DMS114 treated with DMSO at 0.1 percent for 48 hours (cell line): ENCODE data around the gene GRB10.

Experiments used
- DNase-seq: peaks from one replicate; lab custom pipeline; 2025; ENCODE audit not compliant: unreplicated experiment; lab: John Stamatoyannopoulos, UW

The GRB10 gene

DNA sequence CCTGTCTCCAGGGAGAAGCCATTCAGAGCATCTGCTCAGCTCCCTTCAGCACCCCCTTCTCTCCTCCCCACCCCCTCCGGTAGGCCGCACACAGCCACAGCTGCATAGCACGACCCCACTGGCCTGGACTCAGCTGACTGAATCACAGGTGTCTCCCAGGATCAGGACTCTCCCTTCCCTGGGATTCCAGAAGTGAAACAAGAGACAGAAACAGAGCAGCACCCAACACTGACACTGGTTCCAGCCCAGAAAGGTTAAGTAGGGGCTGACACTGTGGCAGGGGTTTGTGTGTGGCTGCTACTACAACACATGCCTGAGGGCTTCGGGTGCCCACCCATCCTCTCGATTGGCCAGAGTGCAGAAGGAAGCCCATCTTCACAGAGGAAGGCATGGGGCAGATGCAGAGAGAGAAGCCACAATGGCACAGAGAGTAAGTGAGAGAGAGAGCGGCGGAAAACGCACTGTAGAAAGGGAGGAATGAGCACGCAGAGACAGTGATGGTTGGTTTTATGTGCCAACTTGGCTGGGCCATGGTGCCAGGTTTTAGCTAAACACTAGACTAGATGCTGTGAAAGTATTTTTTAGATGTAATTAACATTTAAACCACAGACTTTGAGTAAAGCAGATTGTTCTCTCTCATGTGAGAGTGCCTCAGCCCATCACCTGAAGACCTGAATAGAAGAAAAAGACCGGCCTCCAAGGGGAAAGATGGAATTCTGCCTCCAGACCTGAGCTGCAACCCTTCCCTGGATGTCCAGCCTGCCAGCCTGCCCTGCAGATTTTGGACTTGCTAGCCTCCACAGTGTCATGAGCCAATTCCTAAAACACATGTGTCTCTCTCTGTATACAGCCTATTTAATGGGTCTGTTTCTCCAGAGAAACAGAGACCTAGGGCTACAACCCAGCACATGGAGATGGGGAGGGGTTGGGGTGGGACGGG is 107.5 kb downstream of the GRB10 start:
- no peak for DNase-seq

DNA sequence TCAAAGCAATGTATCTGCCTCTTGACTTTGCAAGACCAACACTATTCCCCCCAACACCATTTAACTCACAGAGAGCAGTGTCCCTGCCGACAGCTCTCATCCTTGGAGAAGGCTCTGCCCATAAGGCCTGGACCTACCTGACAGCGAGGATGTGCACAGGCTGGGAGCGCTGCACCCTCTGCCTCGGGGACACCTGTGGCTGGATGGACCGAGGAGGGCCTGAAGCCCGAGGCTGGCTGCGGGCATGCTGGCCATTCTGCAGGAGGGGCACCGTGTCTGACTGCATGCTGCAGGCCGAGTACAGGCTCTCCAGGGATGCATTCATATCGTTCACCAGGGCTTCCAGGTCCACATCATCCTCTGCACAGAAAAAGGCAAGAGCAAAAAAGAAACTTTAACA is 108.4 kb downstream of the GRB10 start:
- no peak for DNase-seq

DNA sequence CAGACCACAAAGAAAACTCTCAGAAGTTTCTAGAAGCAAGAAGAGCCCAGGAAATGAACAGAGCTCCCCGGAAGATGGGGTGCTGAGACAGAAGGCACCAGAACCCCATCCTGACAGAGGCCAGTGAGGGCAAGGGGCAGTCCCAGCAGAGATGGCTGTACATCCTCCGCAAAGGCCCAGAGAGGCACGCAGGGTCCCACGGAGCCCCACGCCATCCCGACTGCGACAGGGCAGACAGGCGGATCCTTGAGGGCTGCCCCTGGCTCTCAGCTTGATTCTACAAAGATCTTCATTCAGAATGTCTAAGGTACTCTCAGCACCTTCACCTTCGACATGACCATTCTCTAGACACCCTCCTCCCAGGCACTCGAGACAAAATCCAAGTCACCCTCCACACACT is 109.6 kb downstream of the GRB10 start:
- DNase-seq = no peak

DNA sequence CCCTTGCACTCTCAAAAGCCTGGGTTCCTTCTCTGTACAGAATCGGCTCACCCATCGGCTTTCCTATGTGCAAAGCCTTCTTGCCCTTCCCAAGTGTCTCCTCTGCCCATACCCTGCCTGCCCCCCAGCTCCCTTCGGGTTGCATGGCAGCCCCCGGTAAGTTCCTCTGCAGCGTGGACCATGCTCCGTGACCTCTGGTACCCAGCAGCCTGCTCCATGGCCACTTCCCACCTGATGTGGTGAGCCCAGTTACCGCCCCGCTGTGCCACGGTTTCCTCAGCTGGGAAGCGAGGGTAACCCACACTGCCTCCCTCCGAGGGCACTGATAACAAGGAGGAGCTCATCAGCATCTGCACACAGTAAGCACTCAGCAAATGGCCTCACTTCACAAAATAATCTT is 110.7 kb downstream of the GRB10 start:
- no peak for DNase-seq

DNA sequence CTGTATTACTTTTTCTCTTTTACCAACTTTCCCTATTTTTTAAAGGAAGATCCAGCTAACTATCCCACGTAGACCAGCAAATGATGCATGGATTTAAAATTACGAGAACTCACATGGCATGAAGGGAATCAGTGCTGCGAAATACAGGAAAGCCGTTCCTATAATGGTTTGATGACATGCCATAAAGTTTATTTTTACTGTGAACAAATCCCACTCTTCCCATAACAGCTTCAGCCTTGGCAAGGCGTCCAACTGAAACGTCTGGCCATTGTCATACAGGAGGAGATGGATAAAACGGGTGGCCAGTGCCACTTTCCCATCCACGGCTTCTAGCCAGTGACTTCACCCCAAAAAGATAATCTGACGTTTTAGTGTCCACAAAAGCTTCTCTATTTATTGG is 111.3 kb downstream of the GRB10 start:
- no peak for DNase-seq

DNA sequence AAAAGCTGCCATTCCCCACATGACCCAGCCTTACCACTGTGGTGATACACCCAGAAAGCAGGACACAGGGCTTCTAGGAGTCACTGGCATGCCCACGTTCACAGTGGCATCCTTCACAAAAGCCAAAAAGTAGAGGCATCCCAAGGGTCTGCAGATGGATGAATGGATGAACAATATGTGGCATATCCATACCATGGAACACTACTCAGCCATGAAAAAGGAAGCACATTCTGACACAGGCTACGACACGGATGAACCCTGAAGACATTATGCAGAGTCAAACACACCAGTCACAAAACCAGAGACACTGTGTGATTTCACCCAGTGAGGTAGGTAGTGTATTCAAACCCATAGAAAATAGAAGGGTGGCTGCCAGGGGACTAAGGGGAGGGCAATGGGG is 112.8 kb downstream of the GRB10 start:
- DNase-seq = no peak

DNA sequence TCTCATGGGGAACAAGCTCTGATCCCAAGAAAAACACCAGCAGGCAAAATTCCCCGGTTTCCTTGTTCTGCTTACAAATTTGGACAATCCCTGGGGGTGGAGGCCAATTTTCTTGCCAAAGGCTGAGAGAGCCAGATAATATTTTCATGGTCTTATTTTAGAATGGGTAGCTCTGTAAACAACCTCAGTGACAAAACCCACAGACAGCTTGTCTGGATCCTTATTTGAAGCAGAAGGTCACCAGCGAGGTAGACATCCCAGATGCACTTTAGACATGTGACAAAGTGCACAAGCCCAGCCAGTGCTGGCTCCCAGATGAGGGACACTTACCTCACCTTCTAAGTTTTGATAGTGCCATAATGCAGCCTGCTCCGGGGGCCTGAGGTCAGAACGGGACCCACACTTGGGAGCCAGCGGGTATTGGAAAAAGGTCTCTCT is 114.9 kb downstream of the GRB10 start:
- DNase-seq = no peak

DNA sequence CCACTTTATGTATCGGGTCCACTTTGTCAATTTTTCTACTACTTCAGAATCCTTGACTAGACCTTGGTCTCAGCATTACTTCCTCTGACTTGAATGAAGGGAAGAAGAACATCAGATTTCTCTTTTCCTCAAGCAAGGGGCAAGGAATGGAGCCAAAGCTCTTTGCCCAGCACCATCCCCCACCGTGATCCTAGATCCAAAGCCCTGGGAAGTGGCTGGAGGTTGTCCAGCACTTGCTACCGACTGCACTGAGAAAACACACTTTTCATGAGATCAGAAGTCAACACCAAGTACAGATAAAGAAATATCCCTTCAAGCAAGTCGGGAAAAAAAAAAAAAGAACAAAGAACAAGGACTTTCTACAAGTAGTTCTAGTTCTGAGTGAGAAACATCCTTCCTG is 115.4 kb downstream of the GRB10 start:
- DNase-seq = no peak

DNA sequence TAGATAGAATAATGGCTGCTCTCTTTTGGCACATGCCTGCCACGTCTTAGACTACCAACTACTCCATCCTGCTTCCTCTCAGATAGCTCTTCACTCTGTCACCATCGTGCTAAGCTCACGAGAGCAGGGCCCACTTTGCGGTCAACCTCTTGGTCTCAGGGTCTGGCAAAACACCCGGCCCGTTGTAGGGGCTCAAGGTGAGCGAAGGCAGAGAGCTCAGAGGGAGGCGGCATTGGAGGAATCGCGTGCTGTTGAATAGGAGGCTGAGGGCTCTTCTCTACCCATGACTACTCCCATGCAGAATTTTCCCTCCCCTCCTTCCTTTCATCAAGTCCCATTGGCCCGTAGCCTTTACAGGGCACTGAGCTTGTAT is 116.6 kb downstream of the GRB10 start:
- no peak for DNase-seq

DNA sequence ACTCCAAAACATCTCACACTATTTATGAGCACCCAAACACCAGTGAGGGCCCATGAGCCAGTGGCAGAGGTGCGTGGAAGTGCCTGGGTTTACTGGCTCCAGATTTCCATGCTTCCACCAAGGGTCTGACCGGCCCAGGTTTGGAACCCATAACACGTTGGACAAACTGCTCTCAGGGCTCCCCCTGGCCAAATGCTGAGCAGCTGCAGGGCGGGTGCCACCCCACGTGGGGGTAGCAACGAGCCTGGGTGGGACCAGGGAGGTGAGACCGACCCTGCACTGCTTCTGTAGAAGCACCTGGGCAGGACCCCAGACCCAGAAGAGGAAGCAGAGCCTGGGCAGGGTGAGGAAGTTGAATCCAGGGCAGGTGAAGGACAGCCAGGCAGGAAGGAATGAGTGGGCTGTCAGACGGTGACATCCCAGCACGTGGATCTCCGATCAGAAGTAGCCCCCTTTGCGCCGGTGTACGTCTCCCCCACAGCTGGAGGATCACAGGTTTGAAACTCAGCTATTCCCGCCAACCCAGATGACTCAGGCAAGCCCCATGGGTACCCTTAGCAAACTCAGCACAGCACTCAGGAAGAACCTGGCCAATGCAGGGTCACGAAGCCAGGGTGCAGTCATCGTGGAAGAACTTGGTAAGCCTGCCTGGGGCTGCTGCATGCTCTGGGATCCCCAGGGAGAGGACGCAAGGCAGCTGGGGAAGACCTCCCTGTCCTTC is 117.1 kb downstream of the GRB10 start:
- no peak for DNase-seq

DNA sequence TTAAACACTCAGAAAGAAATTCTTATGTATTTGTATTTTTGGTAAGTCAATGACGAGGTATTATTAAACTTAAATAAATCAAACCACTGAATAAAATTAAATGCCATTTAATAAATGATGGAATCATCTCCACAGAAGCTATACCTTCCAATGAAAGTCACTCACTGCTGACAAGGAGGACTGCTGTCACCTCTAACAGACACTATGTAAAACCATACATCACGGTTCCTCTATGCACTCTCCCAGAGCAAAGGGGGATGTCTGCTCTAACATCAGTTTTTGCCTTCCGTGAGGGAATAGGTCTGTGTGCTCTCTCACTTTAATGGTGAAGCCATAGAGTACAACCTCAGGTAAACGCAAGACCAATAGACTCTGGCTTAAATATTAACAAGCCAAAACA is 117.8 kb downstream of the GRB10 start:
- no peak for DNase-seq

DNA sequence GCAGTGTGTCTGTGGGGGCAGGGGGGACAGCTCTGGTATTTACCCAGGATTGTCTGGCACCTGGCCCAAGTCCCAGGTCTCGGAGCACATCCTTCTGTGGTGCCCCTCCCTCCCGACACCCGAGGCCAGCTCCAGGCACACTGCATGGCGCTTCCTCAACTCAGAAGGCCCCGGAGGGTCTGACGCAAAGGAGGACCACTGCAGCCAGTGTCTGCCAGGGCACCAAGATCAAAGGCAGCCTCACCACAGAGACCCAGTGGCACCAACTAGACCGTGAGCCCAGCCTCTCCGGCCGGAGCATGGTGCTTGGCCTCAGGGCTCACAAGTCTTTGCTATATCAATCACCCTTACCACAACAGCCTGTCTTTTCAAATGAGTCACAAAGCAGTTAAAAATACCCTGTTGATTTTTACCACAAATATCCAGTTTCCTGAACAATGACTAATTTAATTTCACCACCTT is 118.2 kb downstream of the GRB10 start:
- no peak for DNase-seq

DNA sequence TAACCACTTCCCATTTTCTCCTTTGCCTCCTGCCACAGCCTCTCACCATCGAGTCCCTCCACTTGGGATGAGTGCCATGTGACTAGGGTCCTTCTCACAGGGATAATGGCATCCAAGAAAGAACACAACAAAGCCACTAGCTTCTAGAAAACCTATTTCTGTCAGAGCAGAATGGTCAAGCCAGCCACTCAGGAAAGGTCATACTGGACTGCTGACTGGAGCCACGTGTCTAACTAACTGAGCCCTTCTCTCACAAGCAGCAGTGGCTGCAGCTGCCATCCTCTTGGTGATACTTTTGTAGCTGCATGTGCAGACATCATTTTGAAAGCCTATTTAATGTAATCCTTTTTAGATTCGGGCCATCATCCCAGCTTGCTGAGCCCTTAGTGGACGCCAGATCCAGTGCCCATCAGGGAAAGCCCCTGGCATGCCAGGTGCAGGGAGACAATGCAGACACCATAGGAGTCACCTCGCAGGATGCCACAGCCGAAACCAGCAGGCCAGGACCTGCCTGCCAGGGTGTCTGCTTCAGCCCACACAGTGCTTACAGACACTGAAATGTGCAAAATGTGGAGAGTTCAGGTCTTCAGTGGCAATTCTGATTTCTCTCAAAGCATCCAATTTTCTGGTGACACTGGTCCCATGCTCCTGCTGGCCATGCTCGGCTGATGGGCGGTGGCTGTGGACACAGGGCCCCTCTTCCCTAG is 119.1 kb downstream of the GRB10 start:
- no peak for DNase-seq

DNA sequence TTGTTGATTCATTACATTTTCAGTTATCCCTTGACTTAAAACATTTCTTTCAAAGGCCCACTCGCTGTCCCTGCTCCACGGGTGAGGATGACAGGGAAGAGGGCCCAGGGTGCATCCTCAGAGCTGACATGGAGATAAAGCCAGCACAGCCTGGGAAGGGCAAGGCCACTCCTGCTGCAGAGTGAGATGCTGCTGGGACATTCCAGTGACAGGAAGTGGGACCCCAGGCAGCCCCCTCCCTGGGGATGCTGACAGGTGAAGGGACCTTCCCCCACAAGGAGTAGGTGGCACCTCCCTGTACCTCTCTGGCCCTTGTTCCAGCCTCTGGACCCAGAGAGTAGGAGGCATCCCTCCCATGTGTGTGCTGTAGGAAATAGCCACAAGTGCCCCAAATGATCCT is 119.7 kb downstream of the GRB10 start:
- DNase-seq = no peak

DNA sequence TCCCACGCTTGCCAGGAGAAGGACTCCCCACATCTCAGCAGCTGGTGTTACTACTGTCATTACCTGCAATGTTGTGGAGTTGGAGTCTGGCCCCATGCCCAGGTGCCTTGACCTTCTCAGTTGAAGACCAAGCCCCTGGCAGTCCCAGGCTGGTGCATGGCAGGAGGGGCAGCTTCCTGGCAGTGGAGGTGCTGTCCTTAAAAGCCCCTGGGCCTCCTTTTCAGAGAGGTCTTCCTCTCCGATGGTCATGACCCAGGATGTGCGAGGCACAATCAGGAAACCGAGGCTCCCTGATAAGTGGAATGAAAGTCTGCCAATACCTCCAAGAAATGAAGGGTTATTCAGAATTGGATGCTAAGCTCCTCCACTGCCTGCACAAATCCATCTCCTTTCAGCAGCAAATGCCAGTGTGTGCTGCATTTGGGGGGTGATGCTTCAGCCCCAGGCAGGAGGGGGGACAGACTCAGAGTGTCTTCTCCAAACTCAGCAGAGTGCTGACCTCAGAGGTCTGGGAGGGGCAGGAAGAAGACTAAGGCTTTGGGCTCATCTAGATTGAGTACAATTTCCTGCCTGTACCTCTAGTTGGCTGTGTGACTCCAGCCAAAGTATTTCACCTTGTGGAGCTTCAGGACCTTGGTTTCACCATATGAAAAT is 120.5 kb downstream of the GRB10 start:
- no peak for DNase-seq

DNA sequence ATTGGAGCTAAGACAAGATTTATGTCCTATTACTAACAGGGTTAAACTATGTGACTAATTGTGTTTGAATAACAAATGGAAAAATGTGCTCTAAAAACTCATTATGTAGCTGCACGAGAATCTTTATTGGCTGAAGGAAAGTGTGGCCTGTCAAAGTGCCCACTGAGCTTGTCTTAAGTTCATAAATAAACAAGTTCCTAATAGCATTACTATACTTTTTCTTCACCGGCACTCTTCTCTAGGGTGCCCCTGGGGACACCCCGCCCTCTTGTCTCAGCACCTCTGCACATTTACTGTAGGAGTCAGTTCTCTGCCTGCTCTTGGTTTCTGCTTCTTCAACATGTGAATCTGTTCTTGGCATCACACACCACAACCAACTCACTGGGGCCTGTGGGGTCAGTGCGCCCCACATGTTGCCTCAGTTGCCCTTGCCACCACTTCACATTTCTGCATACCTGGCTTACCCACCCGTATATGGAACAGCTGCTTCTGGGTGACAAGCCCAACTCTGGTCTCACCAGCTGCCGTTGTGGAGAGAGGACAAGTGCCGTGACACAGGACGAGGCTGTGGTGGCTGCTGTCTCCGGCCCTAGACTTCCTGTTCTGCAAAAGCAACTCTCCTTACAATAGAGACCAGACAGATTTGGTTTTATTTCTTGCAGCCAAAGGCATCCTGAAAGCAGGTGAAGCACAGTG is 121.2 kb downstream of the GRB10 start:
- no peak for DNase-seq

DNA sequence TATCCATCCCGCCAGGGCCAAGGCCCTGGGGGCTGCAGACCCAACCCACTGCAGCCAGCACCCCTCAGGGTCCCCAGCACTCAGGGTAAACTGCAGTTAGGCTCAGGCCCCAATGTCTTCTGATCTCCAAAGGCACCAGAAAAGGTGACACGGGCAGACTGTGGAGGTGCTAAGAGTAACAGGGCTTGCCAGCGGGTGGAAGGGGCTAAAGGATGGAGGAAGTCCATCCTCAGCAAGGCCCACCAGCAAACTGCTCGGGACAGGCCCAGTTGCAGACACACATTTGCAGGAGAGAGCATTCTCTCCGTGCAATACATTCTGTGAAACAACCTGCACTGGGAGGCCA is 121.9 kb downstream of the GRB10 start:
- no peak for DNase-seq

DNA sequence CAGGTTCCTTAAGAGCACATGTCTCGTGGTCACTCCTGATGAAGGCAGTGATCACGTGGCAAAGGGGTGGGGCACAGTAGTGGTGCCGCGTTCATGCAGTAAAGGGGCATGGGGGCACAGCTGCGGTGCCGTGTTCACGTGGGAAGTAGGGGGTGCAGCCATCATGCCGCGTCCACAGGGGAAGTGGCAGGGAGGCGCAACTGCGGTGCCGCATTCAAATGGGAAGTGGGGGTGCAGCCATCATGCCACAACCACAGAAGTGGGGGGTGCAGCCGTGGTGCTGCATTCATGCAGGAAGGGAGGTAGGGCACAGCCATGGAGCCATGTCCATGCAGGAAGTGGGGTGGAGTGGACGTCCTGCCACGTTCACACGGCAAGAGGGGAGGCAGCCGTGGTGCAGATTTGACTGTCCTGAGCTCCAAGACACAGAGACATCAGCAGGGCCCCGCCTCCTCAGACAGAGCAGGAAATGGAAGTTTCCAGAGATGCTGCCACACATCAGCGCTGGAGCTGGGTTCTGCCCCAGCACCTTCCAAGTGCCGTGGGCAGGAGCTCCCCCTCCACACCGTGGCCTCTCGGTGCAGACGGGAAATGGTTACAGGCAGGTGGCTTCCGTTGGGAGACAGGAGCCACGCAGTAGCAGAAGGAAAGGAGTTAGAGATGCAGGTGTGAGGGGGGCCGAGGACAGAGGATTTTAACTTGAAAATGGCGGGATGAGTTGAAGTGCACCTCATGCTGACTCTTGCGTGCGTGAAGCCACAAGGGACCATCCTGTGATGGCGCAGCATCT is 122.5 kb downstream of the GRB10 start:
- DNase-seq = no peak

DNA sequence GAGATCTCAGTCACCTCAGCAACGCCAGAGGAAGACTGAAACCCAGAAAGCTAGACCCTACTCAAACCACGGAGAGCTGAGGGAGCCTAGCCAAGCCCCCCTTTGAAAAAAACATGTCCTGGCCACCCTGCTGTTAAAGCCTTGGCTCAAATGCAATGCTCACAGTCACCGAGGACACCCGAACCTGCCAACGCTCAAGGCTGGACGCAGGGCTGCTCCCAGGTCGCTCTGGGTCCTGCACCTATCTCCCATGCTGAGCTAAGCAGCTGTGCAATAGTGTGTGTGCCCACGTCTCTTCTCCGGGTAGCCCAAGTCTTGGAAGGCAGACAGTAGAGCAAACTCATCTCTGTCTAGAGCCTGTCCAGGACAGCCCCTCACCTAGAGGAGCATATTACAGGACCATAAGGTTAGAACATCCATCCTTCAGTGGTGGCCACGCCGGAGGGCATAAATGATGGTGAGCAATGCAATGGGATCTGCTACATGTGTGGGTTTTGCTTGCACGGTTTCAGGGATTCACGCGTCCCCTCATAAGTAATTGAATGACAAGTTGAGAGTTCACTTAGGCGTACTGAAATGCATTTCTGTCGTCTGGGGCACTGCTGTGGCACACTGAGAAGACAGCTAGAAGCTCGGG is 123.2 kb downstream of the GRB10 start:
- DNase-seq = no peak
